ENCODE data around the gene AREG. TPM values are rescaled to one million over a fixed set of nuclear protein-coding genes. Genes with fewer than 3 reads are reported as not detected.

Gene AREG
- total RNA-seq, 1 donor from 2014 or later: 98.0 TPM

DNA sequence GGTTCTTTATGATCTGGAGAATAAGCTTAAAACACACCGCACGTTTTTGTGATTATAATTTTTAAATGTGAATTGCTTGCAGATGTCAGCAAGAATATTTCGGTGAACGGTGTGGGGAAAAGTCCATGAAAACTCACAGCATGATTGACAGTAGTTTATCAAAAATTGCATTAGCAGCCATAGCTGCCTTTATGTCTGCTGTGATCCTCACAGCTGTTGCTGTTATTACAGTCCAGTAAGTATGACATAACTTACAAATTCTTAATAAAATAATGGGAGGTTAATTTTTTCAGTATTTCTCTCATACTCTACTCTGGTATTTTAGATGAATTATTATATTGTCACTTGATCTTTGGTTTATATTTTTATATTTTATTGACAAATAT lies 5.4 kb downstream of the AREG start:
- H3K36me3 ChIP-seq (ENCODE audit: control insufficient read depth, insufficient read depth, low read length): no peaks in the 10 kb centered on the region
- H3K4me3 ChIP-seq (ENCODE audit: low read depth, low read length): no peak overlapping the region
- H3K27me3 ChIP-seq (ENCODE audit: control insufficient read depth, insufficient read depth, low read length): no peaks in the 10 kb centered on the region
- TF ChIP-seq, protein P1, sequence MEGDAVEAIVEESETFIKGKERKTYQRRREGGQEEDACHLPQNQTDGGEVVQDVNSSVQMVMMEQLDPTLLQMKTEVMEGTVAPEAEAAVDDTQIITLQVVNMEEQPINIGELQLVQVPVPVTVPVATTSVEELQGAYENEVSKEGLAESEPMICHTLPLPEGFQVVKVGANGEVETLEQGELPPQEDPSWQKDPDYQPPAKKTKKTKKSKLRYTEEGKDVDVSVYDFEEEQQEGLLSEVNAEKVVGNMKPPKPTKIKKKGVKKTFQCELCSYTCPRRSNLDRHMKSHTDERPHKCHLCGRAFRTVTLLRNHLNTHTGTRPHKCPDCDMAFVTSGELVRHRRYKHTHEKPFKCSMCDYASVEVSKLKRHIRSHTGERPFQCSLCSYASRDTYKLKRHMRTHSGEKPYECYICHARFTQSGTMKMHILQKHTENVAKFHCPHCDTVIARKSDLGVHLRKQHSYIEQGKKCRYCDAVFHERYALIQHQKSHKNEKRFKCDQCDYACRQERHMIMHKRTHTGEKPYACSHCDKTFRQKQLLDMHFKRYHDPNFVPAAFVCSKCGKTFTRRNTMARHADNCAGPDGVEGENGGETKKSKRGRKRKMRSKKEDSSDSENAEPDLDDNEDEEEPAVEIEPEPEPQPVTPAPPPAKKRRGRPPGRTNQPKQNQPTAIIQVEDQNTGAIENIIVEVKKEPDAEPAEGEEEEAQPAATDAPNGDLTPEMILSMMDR (IDR thresholded peaks at IDR 0.05; ENCODE audit: insufficient read depth, low read length, poor library complexity, severe bottlenecking): no peak
- DNase-seq (ENCODE audit: low read depth): no peak

DNA sequence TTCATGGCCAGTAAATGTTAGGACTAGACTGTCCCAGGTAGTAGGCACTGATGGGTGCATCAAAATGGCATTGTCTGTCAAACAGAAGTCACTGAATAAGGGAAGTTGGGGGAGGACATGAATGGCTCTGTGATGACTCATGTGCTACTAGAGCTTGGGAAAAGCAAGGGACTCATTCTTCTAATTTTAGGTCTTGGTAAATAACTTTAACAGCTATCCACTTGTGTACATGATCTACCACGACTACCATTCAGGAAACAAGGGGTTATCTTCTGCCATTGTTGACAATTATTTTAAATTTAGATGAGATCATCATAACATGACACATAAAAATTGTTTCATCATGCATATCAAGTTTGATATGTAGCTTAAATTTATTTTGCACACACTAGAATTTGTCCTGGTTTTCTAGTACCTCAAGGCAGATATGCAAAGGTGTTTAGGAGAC lies 6.3 kb downstream of the AREG start:
- Histone ChIP-seq H3K36me3 (ENCODE audit: control insufficient read depth, insufficient read depth, low read length) (no peaks in the 10 kb centered on the region), H3K27me3 (ENCODE audit: control insufficient read depth, insufficient read depth, low read length) (no peaks in the 10 kb centered on the region), H3K4me3 (ENCODE audit: low read depth, low read length) (no peak overlapping the region)
- TF ChIP-seq, protein P1 (IDR thresholded peaks at IDR 0.05; ENCODE audit: insufficient read depth, low read length, poor library complexity, severe bottlenecking): no peak
- no peak for DNase-seq (ENCODE audit: low read depth)

DNA sequence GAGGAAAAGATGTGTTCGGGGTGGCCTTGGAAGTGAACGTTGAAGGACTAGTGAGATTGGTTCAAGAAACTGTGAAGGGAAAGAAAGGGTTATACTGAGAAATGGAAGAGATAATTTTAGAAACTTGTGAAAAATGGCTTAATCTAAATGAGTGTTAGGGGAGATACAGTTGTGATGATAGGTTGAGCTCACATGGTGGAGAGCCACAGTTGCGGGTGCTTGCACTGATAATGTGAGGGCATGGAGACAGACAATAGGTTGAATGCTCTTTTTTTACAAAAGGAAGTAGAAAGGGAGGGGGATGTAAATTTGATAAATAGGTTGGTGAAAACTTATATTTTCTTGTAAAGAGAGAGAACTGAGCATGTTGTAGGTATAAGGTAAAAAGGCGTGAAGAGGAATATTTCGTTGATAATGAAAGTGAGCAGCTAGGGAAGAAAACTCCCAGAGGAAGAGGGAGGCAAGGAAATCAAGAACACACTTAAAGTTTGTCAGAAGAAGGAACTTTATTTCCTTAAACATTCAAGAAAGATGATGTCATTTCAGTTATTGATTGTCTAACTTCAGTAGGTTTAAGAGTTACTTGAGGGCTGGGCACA lies 8.2 kb downstream of the AREG start:
- no peak for DNase-seq (ENCODE audit: low read depth)
- TF ChIP-seq, protein P1 (IDR thresholded peaks at IDR 0.05; ENCODE audit: insufficient read depth, low read length, poor library complexity, severe bottlenecking): no peak
- Histone ChIP-seq H3K27me3 (ENCODE audit: control insufficient read depth, insufficient read depth, low read length) (no peaks in the 10 kb centered on the region), H3K4me3 (ENCODE audit: low read depth, low read length) (no peak overlapping the region), H3K36me3 (ENCODE audit: control insufficient read depth, insufficient read depth, low read length) (no peaks in the 10 kb centered on the region)

DNA sequence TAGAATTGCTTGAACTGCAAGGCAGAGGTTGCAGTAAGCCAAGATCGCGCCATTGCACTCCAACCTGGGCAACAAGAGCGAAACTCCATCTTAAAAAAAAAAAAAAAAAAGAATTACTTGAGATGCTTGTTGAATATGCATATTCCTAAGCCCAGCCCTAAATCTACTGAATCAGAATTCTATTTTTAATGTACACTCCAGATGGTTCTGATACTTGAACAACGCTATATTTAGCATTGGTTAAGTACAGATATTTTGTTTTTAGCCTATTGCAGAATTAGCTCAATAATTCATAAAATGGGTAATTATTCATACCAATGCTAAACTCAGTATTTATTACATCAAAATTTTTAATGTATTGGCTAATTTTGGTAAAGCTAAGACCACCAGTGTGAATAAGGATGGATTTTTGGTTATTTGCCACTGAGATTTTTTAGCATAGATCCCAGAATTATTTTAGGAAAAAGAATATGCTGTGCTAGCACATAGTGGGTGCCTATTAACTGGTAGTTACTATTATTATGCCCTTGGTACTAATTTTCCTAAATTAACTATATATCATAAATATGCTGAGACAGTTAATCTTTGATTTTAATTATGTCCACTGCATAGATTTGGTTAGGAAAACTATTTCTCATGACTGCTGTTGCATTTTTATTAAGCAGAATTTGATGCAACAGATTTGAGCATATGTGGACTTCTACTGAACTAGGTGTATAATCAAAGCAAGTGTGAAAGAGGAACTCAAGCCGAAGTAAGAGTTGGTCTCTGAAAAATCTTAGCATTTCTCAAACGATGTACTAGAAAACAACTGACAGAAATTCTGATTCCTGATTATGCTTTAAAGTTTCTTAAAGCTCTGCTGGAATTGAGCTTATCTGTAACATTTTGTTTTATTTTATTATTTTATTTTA lies 9.2 kb downstream of the AREG start:
- TF ChIP-seq, protein P1 (IDR thresholded peaks at IDR 0.05; ENCODE audit: insufficient read depth, low read length, poor library complexity, severe bottlenecking): no peak
- Histone ChIP-seq H3K36me3 (ENCODE audit: control insufficient read depth, insufficient read depth, low read length) (no peaks in the 10 kb centered on the region), H3K4me3 (ENCODE audit: low read depth, low read length) (no peak overlapping the region), H3K27me3 (ENCODE audit: control insufficient read depth, insufficient read depth, low read length) (no peaks in the 10 kb centered on the region)
- no peak for DNase-seq (ENCODE audit: low read depth)

DNA sequence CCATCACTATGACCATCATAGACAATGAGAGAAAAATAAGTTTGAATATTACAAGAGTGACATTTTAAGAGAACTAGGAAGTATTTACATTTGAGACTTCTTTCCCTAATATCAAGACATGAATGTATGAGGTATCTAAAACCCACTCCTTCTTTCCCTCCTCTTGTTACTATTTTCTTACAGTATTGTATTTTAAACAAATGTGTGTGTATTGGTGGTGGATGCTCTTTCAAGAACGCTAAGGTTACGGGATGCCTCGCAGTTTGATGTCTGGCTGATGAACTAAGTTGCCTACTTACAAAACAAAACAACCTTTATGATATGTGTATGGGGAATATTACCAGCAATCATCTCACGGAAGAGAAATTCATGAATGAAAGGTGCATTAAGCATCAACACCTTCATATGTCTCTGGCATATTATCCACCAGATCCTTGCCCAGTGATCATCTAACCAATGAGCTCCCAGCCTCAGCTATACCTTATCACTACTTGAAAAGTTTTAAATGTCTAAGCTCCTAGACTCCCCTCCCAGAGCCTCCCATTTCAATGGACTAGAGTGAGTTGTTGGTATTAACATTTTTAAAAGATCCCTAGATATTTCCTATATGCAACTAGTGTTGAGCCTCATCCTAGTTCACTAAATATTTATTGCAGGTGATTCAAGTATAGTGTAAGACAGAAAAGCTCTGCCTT lies 10.6 kb downstream of the AREG start:
- no peak for DNase-seq (ENCODE audit: low read depth)
- no peaks in the 10 kb centered on the region for H3K27me3 ChIP-seq (ENCODE audit: control insufficient read depth, insufficient read depth, low read length)
- no peak overlapping the region for H3K4me3 ChIP-seq (ENCODE audit: low read depth, low read length)
- no peaks in the 10 kb centered on the region for H3K36me3 ChIP-seq (ENCODE audit: control insufficient read depth, insufficient read depth, low read length)
- TF ChIP-seq, protein P1 (IDR thresholded peaks at IDR 0.05; ENCODE audit: insufficient read depth, low read length, poor library complexity, severe bottlenecking): no peak
